Neural cell (in vitro differentiated cells): ENCODE results near the gene CDC42EP2. TPM values are rescaled to one million over a fixed set of nuclear protein-coding genes. Genes with fewer than 3 reads are reported as not detected.

Experiments
- H2AFZ ChIP-seq: fragments of 200-600, 300-800 bp; sonication (generic), shearing (Covaris generic); 2 replicates; pipeline ENCODE4 v1.6.0; 2014; ENCODE audit warnings: low read depth, mild to moderate bottlenecking, antibody characterized with exemption, low read length, moderate library complexity
- H3F3A ChIP-seq: fragments of 200-600 bp; shearing (Covaris generic); 2 replicates; pipeline ENCODE4 v1.6.1; 2016; ENCODE audit warnings: mild to moderate bottlenecking, moderate library complexity, mixed read lengths, antibody characterized with exemption, low read length; ENCODE audit not compliant: insufficient read depth, poor library complexity, severe bottlenecking
- H3K27ac ChIP-seq: fragments of 200-600, 300-800 bp; sonication (generic), shearing (Covaris generic); 2 replicates; pipeline ENCODE4 v1.5.1; 2014; ENCODE audit warnings: mild to moderate bottlenecking, low read length, moderate library complexity
- H3K27me3 ChIP-seq: fragments of 300-800, 200-600 bp; sonication (generic), shearing (Covaris generic); 2 replicates; pipeline ENCODE4 v1.6.0; 2014; ENCODE audit warnings: mild to moderate bottlenecking, low read depth, low read length, moderate library complexity; ENCODE audit not compliant: insufficient read depth
- H3K36me3 ChIP-seq: fragments of 300-800, 200-600 bp; sonication (generic), shearing (Covaris generic); 2 replicates; pipeline ENCODE4 v1.5.1; 2014; ENCODE audit warnings: mild to moderate bottlenecking, antibody characterized with exemption, low read length, moderate library complexity; ENCODE audit not compliant: insufficient read depth
- H3K4me2 ChIP-seq: fragments of 300-800, 200-600 bp; sonication (generic), shearing (Covaris generic); 2 replicates; pipeline ENCODE4 v1.6.0; 2014; ENCODE audit warnings: mild to moderate bottlenecking, low read length
- H3K4me3 ChIP-seq: fragments of 300-800, 200-600 bp; sonication (generic), shearing (Covaris generic); 2 replicates; pipeline ENCODE4 v1.5.1; 2014; ENCODE audit warnings: mild to moderate bottlenecking, low read length, moderate library complexity
- H3K79me2 ChIP-seq: fragments of 200-600 bp; shearing (Covaris generic); replicated peaks from 2 replicates; pipeline ENCODE4 v1.6.0; 2014; ENCODE audit warnings: mild to moderate bottlenecking, low read length, moderate library complexity; ENCODE audit not compliant: insufficient read depth
- H3K9ac ChIP-seq: fragments of 300-800, 200-600 bp; sonication (generic), shearing (Covaris generic); 2 replicates; pipeline ENCODE4 v1.6.1; 2016; ENCODE audit warnings: mild to moderate bottlenecking, low read length, mixed read lengths
- H3K9me2 ChIP-seq: fragments of 200-600 bp; shearing (Covaris generic); 2 replicates; pipeline ENCODE4 v1.6.1; 2016; ENCODE audit warnings: mild to moderate bottlenecking, low read length, mixed read lengths; ENCODE audit not compliant: insufficient read depth
- H3K9me3 ChIP-seq: fragments of 200-600, 300-800 bp; sonication (generic), shearing (Covaris generic); 2 replicates; pipeline ENCODE4 v1.6.1; 2016; ENCODE audit warnings: mild to moderate bottlenecking, mixed run types, low read length, moderate library complexity, mixed read lengths
- H4K20me1 ChIP-seq: fragments of 200-600 bp; shearing (Covaris generic); 2 replicates; pipeline ENCODE4 v1.6.1; 2016; ENCODE audit warnings: mild to moderate bottlenecking, mixed run types; ENCODE audit not compliant: insufficient read depth
- CTCF ChIP-seq: fragments of 450-650 bp; IDR thresholded peaks from 2 replicates; pipeline ENCODE4 v1.5.1; 2014; ENCODE audit warnings: antibody characterized with exemption, mild to moderate bottlenecking, moderate library complexity; ENCODE audit not compliant: poor library complexity, severe bottlenecking
- EP300 ChIP-seq: fragments of 450-650 bp; conservative IDR thresholded peaks from 2 replicates; pipeline ENCODE4 v1.6.1; 2014; ENCODE audit warnings: antibody characterized with exemption, mild to moderate bottlenecking, moderate library complexity; ENCODE audit not compliant: poor library complexity, severe bottlenecking
- EZH2 ChIP-seq: fragments of 200-600, 300-800 bp; shearing (Covaris generic), sonication (generic); IDR thresholded peaks from 2 replicates; pipeline ENCODE4 v1.6.1; 2014; ENCODE audit warnings: antibody characterized with exemption, low read length, borderline replicate concordance, mild to moderate bottlenecking; ENCODE audit not compliant: insufficient read depth, poor library complexity, severe bottlenecking
- MXI1 ChIP-seq: fragments of 450-650 bp; conservative IDR thresholded peaks from 2 replicates; pipeline ENCODE4 v1.6.1; 2014; ENCODE audit warnings: antibody characterized with exemption, mild to moderate bottlenecking; ENCODE audit not compliant: poor library complexity, severe bottlenecking
- POLR2AphosphoS5 ChIP-seq: IDR thresholded peaks from 2 replicates; pipeline ENCODE4 v1.6.1; 2012
- RAD21 ChIP-seq: fragments of 450-650 bp; conservative IDR thresholded peaks from 2 replicates; pipeline ENCODE4 v1.6.1; 2014; ENCODE audit warnings: antibody characterized with exemption, mild to moderate bottlenecking, moderate library complexity
- REST ChIP-seq: IDR thresholded peaks from 2 replicates; pipeline ENCODE4 v1.6.1; 2012; ENCODE audit warnings: borderline replicate concordance
- SMC3 ChIP-seq: fragments of 450-650 bp; conservative IDR thresholded peaks from 2 replicates; pipeline ENCODE4 v1.6.1; 2014; ENCODE audit warnings: antibody characterized with exemption, mild to moderate bottlenecking, moderate library complexity; ENCODE audit not compliant: poor library complexity
- TAF1 ChIP-seq: IDR thresholded peaks from 2 replicates; pipeline ENCODE4 v1.6.1; 2012; ENCODE audit warnings: low read depth
- polyA plus RNA-seq: library from polyadenylated mRNA; depleted of rRNA; stranded (reverse); fragments of >200 nt; gene quantifications from 2 replicates; pipeline ENCODE4 v1.2.3, GENCODE V29; 2014

CDC42EP2 gene
- polyA plus RNA-seq, 1 donor from 2014 or later, result 1.3 TPM

- TF ChIP-seq EZH2 (no peak), RAD21 (no peak), TAF1 (no peak), REST (no peak), POLR2AphosphoS5 (no peak), MXI1 (no peak), EP300 (no peak), CTCF (no peak), SMC3 (no peak)
Measured at GRCh38 chr11:65280646-65281045, 34.0 kb upstream of the CDC42EP2 start.

GRCh38 chr11:65286686-65287085 is 28.0 kb upstream of the CDC42EP2 start:
- H3K79me2 ChIP-seq, result no peaks in the 10 kb centered on the region
- H3K27ac ChIP-seq, result no peak overlapping the region
- H3K9ac ChIP-seq, result no peak overlapping the region
- no peaks in the 10 kb centered on the region for H3K27me3 ChIP-seq
- H3K9me2 ChIP-seq, result no peaks in the 10 kb centered on the region
- H3K4me3 ChIP-seq, result no peak overlapping the region
- no peaks in the 10 kb centered on the region for H3K36me3 ChIP-seq
- no peak overlapping the region for H3K4me2 ChIP-seq
- no peak overlapping the region for H2AFZ ChIP-seq
- no peaks in the 10 kb centered on the region for H3F3A ChIP-seq
- H3K9me3 ChIP-seq, result no peaks in the 10 kb centered on the region
- TF ChIP-seq EP300 (no peak), SMC3 (no peak), RAD21 (no peak), EZH2 (no peak)
- no peaks in the 10 kb centered on the region for H4K20me1 ChIP-seq

More at GRCh38 chr11:65280646-65281045, 34.0 kb upstream of the CDC42EP2 start:
- no peaks in the 10 kb centered on the region for H3F3A ChIP-seq
- no peaks in the 10 kb centered on the region for H3K36me3 ChIP-seq
- no peaks in the 10 kb centered on the region for H3K27me3 ChIP-seq
- no peak overlapping the region for H3K4me3 ChIP-seq
- no peaks in the 10 kb centered on the region for H4K20me1 ChIP-seq
- H3K4me2 ChIP-seq, result no peak overlapping the region
- H3K9me2 ChIP-seq, result no peaks in the 10 kb centered on the region
- H3K9ac ChIP-seq, result no peak overlapping the region
- no peaks in the 10 kb centered on the region for H3K79me2 ChIP-seq
- no peak overlapping the region for H3K27ac ChIP-seq
- H3K9me3 ChIP-seq, result no peaks in the 10 kb centered on the region
- no peak overlapping the region for H2AFZ ChIP-seq

- no peaks in the 10 kb centered on the region for H3K9me3 ChIP-seq
- H3K27ac ChIP-seq, result no peak overlapping the region
- TF ChIP-seq RAD21 (no peak), CTCF (no peak), POLR2AphosphoS5 (no peak), REST (no peak), TAF1 (no peak), SMC3 (no peak), MXI1 (no peak), EZH2 (no peak), EP300 (no peak)
- no peak overlapping the region for H2AFZ ChIP-seq
- H3K9ac ChIP-seq, result no peak overlapping the region
- H3K4me3 ChIP-seq, result no peak overlapping the region
- no peaks in the 10 kb centered on the region for H3K79me2 ChIP-seq
- H3K4me2 ChIP-seq, result no peak overlapping the region
- no peaks in the 10 kb centered on the region for H3K36me3 ChIP-seq
- no peaks in the 10 kb centered on the region for H3K9me2 ChIP-seq
- no peaks in the 10 kb centered on the region for H3F3A ChIP-seq
- no peaks in the 10 kb centered on the region for H3K27me3 ChIP-seq
- H4K20me1 ChIP-seq, result no peaks in the 10 kb centered on the region
Measured at GRCh38 chr11:65287601-65288000, 27.1 kb upstream of the CDC42EP2 start.
